Erythroblast (primary cell): ENCODE results near the gene PARP1.

Source experiments
- GATA1 ChIP-seq: IDR thresholded peaks from 2 replicates; pipeline ENCODE4 v1.6.1; 2011; ENCODE audit warnings: low read depth, mild to moderate bottlenecking, control low read depth, low read length, moderate library complexity
- POLR2A ChIP-seq: IDR thresholded peaks from 2 replicates; pipeline ENCODE4 v1.6.1; 2011; ENCODE audit warnings: mild to moderate bottlenecking, low read length

- TF ChIP-seq POLR2A (no peak), GATA1 (no peak)
These were observed 63.2 kb downstream of the PARP1 start for GRCh38 chr1:226344441-226345259.
